Mesothelial cell of epicardium (in vitro differentiated cells): ENCODE results near the gene PRDX2. TPM values are rescaled to one million over a fixed set of nuclear protein-coding genes. Genes with fewer than 3 reads are reported as not detected.

Experiments used
- DNase-seq, 2 experiments: peaks; one replicate each; pipeline ENCODE4 v3.0.0; 2021; ENCODE audit warnings: low spot score in 2 of 2; ENCODE audit not compliant: unreplicated experiment in 2 of 2
- H3K27ac Mint-ChIP-seq: 2 replicates; pipeline ENCODE4 v1.8.0; 2021; ENCODE audit warnings: mixed read lengths
- H3K27me3 Mint-ChIP-seq: 2 replicates; pipeline ENCODE4 v1.8.0; 2021; ENCODE audit warnings: low read depth, mixed read lengths
- H3K36me3 Mint-ChIP-seq: 2 replicates; pipeline ENCODE4 v1.8.0; 2021; ENCODE audit warnings: mixed read lengths
- H3K4me1 Mint-ChIP-seq: 2 replicates; pipeline ENCODE4 v1.8.0; 2021; ENCODE audit warnings: mixed read lengths
- H3K4me3 Mint-ChIP-seq: 2 replicates; pipeline ENCODE4 v1.8.0; 2021; ENCODE audit warnings: mild to moderate bottlenecking, moderate library complexity, mixed read lengths
- H3K9me3 Mint-ChIP-seq: 2 replicates; pipeline ENCODE4 v1.8.0; 2021; ENCODE audit warnings: mixed read lengths
- CTCF ChIP-seq: fragments of 200-600 bp; sonication (generic); IDR thresholded peaks from one replicate; pipeline ENCODE4 v1.5.0; 2021; ENCODE audit warnings: antibody characterized with exemption; ENCODE audit not compliant: unreplicated experiment
- total RNA-seq: library from RNA; stranded (reverse); gene quantifications from 3 replicates; pipeline ENCODE4 v1.2.1, GENCODE V29; 2021

The PRDX2 gene
- total RNA-seq, 1 donor from 2014 or later = 361 TPM

- peak; percentile 95 for TF ChIP-seq CTCF
- Mint-ChIP-seq H3K9me3 (no peaks in the 10 kb centered on the region), H3K36me3 (peaks cover 10% of the 10 kb centered on the region), H3K4me1 (peaks cover 2% of the 10 kb centered on the region), H3K27ac (no peak overlapping the region), H3K27me3 (peaks cover 21% of the 10 kb centered on the region), H3K4me3 (peak overlapping the region; percentile 66)
- peak; percentile 58 to 85 for DNase-seq
Observed at GRCh38 chr19:12757544-12758274, 43.9 kb downstream of the PRDX2 start.

- Mint-ChIP-seq H3K36me3 (peaks cover 3% of the 10 kb centered on the region), H3K27ac (no peak overlapping the region), H3K4me1 (peaks cover 2% of the 10 kb centered on the region), H3K27me3 (peaks cover 34% of the 10 kb centered on the region), H3K4me3 (peak overlapping the region; percentile 26), H3K9me3 (no peaks in the 10 kb centered on the region)
- DNase-seq = no peak
- no peak for TF ChIP-seq CTCF
Observed at GRCh38 chr19:12756150-12756883, 45.3 kb downstream of the PRDX2 start.

- Mint-ChIP-seq H3K4me1 (peaks cover 2% of the 10 kb centered on the region), H3K9me3 (no peaks in the 10 kb centered on the region), H3K27ac (no peak overlapping the region), H3K27me3 (peaks cover 51% of the 10 kb centered on the region), H3K36me3 (no peaks in the 10 kb centered on the region), H3K4me3 (no peak overlapping the region)
- no peak for DNase-seq
- no peak for TF ChIP-seq CTCF
Observed at GRCh38 chr19:12754465-12755196, 47.0 kb downstream of the PRDX2 start.

GRCh38 chr19:12752056-12752781 is 49.4 kb downstream of the PRDX2 start:
- no peaks in the 10 kb centered on the region for H3K4me1 Mint-ChIP-seq
- H3K9me3 Mint-ChIP-seq = peaks cover 6% of the 10 kb centered on the region
- H3K4me3 Mint-ChIP-seq = no peak overlapping the region
- peaks cover 12% of the 10 kb centered on the region for H3K36me3 Mint-ChIP-seq
- H3K27ac Mint-ChIP-seq = no peak overlapping the region
- no peak for TF ChIP-seq CTCF
- no peak for DNase-seq
- peaks cover 61% of the 10 kb centered on the region for H3K27me3 Mint-ChIP-seq

- DNase-seq = no peak
- Mint-ChIP-seq H3K4me3 (no peak within 1 kb of the TSS), H3K4me1 (no peaks in the 10 kb centered on the region), H3K36me3 (peaks cover 13% of the 10 kb centered on the region), H3K27ac (no peak within 1 kb of the TSS), H3K9me3 (peaks cover 6% of the 10 kb centered on the region), H3K27me3 (peaks cover 61% of the 10 kb centered on the region)
- TF ChIP-seq CTCF = no peak
Observed at GRCh38 chr19:12751635-12752034, 50.0 kb downstream of the PRDX2 start, which contains the start of gene BEST2. Gene BEST2 (plus strand): TSS chr19:12751791. CDS start chr19:12752593, 802 bp downstream.
